Neural progenitor cell (in vitro differentiated cells): ENCODE measurements around the gene PLEKHG4.

Source experiments
- CTCF ChIP-seq: fragments of 200-600 bp; sonication (generic); IDR thresholded peaks from 2 replicates; pipeline ENCODE4 v1.5.1; 2017; ENCODE audit warnings: antibody characterized with exemption, mild to moderate bottlenecking
- EZH2 ChIP-seq: fragments of 200-600 bp; sonication (generic); IDR thresholded peaks from 2 replicates; pipeline ENCODE4 v1.6.1; 2017; ENCODE audit warnings: antibody characterized with exemption, mild to moderate bottlenecking, moderate library complexity

DNA sequence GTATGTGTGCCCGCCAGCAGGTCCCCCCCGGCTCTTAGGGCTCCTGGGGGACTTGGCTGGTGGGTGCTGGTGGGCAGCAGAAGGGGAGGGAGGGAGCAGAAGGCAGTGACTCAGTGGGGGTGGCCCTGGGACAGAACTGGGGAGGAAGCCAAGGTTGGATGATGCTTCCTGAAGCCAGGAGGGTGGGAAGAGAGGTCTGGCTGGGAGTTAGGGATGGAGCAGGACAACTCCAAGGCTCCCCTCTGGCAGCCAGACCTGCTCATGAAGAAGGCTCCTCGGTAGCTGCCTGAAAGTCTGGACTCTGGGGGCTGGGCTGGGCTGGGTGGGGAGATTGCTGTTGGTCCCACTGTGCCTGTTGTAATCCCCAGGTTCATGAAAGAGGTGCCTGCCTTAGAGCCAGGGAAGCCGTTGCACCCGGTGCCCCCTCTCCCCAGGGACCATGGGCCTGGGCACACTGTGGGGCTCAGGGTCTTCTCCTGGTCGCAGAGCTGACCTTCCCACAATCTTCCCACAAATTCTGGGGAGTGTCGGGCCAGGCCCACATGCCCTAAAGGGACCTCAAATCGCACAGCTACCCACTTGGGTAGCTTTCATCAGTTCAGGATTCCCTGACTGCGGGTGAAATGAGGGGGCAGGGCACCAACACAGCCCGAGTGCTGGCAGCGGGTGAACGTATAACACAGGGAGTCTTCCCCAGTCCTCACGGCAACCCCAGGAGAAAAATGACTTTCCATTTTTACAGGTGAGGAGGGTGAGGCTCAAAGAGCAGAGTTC is 1.1 kb upstream of the PLEKHG4 start:
- no peak for TF ChIP-seq CTCF
- TF ChIP-seq EZH2, result no peak
